ENCODE results near the gene EHD3.

EHD3 gene

GRCh38 chr2:31219131-31219969 is 14.6 kb upstream of the EHD3 start:
- no peaks in the 10 kb centered on the region for H3K27me3 ChIP-seq (replicated peaks)
- H3K36me3 ChIP-seq (replicated peaks), result no peaks in the 10 kb centered on the region
- DNase-seq, result no peak
- in situ Hi-C loops (cut with HindIII; ENCODE audit: low pct_ligation_motif_present, low sequenced_read_pairs), result no loop called here
- H3K27ac ChIP-seq, result no peak overlapping the region
- no peak overlapping the region for H3K4me3 ChIP-seq (ENCODE audit: low read depth, low read length)
- no peak for TF ChIP-seq CTCF (IDR thresholded peaks at IDR 0.05; ENCODE audit: low read depth, low read length, missing control alignments)

GRCh38 chr2:31221544-31221943 is 12.4 kb upstream of the EHD3 start:
- Histone ChIP-seq H3K4me3 (ENCODE audit: low read depth, low read length) (no peak overlapping the region), H3K27me3 (replicated peaks) (no peaks in the 10 kb centered on the region), H3K27ac (no peak overlapping the region), H3K36me3 (replicated peaks) (no peaks in the 10 kb centered on the region)
- TF ChIP-seq CTCF (IDR thresholded peaks at IDR 0.05; ENCODE audit: low read depth, low read length, missing control alignments), result no peak
- in situ Hi-C loops (cut with HindIII; ENCODE audit: low pct_ligation_motif_present, low sequenced_read_pairs), result no loop called here
- no peak for DNase-seq

GRCh38 chr2:31222071-31222470 is 11.9 kb upstream of the EHD3 start:
- Histone ChIP-seq H3K27me3 (replicated peaks) (no peaks in the 10 kb centered on the region), H3K27ac (no peak overlapping the region), H3K4me3 (ENCODE audit: low read depth, low read length) (no peak overlapping the region), H3K36me3 (replicated peaks) (no peaks in the 10 kb centered on the region)
- in situ Hi-C loops (cut with HindIII; ENCODE audit: low pct_ligation_motif_present, low sequenced_read_pairs), result no loop called here
- DNase-seq, result no peak
- no peak for TF ChIP-seq CTCF (IDR thresholded peaks at IDR 0.05; ENCODE audit: low read depth, low read length, missing control alignments)

- DNase-seq, result no peak
- in situ Hi-C loops (cut with HindIII; ENCODE audit: low pct_ligation_motif_present, low sequenced_read_pairs), result no loop called here
- no peak overlapping the region for H3K27ac ChIP-seq
- no peak overlapping the region for H3K4me3 ChIP-seq (ENCODE audit: low read depth, low read length)
- no peaks in the 10 kb centered on the region for H3K27me3 ChIP-seq (replicated peaks)
- TF ChIP-seq CTCF (IDR thresholded peaks at IDR 0.05; ENCODE audit: low read depth, low read length, missing control alignments), result no peak
- H3K36me3 ChIP-seq (replicated peaks), result no peaks in the 10 kb centered on the region
Measured at GRCh38 chr2:31223026-31223425, 10.9 kb upstream of the EHD3 start.

GRCh38 chr2:31223749-31224148 is 10.2 kb upstream of the EHD3 start:
- DNase-seq, result no peak
- H3K4me3 ChIP-seq (ENCODE audit: low read depth, low read length), result no peak overlapping the region
- in situ Hi-C loops (cut with HindIII; ENCODE audit: low pct_ligation_motif_present, low sequenced_read_pairs), result no loop called here
- H3K36me3 ChIP-seq (replicated peaks), result no peaks in the 10 kb centered on the region
- no peak for TF ChIP-seq CTCF (IDR thresholded peaks at IDR 0.05; ENCODE audit: low read depth, low read length, missing control alignments)
- no peak overlapping the region for H3K27ac ChIP-seq
- no peaks in the 10 kb centered on the region for H3K27me3 ChIP-seq (replicated peaks)

GRCh38 chr2:31226266-31226665 is 7.7 kb upstream of the EHD3 start:
- Histone ChIP-seq H3K36me3 (replicated peaks) (no peaks in the 10 kb centered on the region), H3K27ac (no peak overlapping the region), H3K4me3 (ENCODE audit: low read depth, low read length) (no peak overlapping the region), H3K27me3 (replicated peaks) (no peaks in the 10 kb centered on the region)
- no peak for DNase-seq
- in situ Hi-C loops (cut with HindIII; ENCODE audit: low pct_ligation_motif_present, low sequenced_read_pairs), result no loop called here
- TF ChIP-seq CTCF (IDR thresholded peaks at IDR 0.05; ENCODE audit: low read depth, low read length, missing control alignments), result no peak

Measured in brain microvascular endothelial cell (primary cell).